ENCODE data around the gene RIMBP2.

RIMBP2 gene

DNA sequence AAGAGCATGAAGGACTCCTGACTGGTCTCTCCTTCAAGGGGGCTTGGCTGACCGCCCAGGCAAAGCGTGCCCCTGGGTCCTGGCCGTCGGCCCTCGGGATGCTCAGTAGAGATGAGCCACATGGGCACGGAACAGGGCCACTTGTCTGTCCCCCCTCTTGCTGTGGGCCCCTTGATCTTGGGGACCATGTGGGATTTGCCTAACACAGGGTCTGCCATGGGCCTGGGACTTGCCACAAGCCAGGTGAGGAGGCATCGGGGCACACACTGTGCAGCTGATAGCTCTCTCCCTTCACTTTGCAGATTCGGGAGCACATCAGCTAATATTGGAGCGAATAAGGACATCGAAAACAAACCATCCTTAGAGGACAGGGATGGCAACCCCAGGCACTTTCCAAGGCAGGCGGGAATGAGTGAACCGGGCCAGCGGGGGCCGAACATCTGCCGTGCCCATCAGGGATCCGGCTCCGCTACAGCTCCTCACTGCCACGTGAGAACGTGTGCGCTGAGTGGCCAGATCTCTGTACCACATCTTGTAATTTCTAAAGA, 290.3 kb downstream of the RIMBP2 start:
- TF ChIP-seq, protein P1, sequence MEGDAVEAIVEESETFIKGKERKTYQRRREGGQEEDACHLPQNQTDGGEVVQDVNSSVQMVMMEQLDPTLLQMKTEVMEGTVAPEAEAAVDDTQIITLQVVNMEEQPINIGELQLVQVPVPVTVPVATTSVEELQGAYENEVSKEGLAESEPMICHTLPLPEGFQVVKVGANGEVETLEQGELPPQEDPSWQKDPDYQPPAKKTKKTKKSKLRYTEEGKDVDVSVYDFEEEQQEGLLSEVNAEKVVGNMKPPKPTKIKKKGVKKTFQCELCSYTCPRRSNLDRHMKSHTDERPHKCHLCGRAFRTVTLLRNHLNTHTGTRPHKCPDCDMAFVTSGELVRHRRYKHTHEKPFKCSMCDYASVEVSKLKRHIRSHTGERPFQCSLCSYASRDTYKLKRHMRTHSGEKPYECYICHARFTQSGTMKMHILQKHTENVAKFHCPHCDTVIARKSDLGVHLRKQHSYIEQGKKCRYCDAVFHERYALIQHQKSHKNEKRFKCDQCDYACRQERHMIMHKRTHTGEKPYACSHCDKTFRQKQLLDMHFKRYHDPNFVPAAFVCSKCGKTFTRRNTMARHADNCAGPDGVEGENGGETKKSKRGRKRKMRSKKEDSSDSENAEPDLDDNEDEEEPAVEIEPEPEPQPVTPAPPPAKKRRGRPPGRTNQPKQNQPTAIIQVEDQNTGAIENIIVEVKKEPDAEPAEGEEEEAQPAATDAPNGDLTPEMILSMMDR (IDR thresholded peaks at IDR 0.05): no peak

DNA sequence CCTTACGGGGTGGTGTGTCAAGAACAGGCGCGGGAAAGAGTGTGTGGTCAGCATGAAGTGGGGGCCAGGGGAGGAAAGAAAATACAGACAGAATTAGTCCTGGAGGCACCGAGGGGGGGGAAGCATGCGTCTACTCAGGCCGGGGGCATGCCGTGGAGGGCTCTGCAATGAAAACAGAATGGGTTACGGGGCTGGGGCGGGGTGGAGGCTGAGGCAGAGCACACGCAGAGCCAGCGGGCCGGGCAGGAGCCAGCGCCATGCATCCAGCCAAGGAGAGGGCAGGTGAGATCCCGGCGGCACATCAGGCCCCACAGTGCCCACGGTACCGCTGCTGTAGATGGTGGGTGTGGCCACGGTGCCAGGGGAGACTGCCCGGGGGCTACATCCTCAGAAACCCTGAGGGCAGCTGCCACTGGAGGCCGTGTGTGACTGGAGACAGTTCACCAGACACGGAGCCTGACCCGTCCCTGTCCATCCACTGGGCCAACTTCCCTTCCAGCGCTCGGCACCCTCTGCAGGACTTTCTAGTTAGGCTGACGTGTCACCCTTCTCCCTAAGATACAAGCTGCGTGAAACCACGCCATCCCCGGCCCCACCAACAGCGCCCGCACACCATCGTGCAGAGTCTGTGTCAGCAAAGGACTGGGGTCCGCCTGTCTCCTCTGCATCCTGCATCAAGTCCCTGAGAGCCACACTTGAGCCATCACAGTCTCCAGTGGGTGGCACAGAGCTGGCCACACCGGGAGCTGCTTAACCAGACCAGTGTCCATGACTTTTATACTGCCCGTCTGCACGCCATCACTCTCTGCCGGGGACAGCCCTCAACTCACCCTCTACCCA, 291.0 kb downstream of the RIMBP2 start:
- TF ChIP-seq, protein P1 (IDR thresholded peaks at IDR 0.05): no peak

DNA sequence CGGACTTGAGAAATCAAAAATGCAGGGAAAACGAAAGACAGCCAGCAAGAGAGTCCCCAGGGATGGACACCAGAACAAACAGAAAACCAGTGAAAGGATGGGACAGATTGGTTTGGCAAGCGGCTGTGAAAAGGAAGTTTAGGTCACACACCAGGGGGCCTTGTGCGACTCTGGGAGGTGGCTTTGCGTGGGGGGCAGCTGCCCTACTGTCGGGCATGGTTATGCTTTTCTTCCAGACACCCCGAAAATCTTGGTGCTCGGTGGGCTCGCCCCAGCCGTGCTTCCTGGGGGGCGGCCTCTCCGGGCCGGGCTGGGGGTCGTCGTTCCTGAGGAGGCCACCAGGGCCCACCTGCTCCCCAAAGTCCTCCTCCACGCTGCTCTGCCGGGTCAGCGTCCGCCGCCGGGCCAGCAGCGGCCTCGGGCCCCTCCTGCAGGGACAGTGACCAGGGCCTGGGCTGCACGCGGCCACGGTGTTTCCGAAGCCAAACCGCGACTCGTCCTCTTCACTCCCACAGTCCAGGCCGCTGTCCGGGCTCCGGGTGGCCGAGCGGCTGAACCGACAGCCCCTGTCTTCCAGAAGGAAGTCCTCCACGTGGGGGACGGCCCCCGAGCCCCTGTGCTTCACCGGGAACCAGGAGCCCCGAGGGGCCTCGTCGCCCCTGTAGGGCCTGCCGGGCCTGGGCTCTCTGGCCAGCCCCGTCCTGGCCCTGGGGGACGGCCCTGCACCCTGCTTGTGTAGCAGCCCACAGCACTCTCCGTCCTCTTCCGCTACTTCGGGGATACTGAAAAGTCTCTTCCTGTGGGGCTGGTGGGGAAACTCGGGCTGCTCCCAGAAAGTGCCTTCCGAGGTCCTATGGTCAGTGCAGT, 291.9 kb downstream of the RIMBP2 start:
- TF ChIP-seq, protein P1 (IDR thresholded peaks at IDR 0.05): no peak

DNA sequence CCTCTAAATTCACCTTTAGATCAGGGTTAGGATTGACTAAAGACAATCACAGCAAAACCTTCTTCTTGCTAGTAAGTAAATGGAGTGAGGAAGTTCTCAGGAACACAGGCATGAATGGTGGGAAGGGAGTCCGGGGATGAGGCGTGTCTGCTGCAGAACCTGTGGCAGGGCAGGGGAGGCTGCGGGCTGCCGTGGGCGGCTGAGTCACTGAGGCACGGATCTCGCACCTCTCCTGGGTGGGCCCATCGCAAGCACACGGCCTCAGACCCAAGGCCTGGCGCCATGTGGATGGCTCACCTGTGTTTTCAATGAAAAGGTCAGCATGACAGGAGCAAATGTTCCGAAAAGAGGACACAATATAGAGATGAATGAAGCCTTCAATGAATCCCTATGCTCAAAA, 293.0 kb downstream of the RIMBP2 start:
- TF ChIP-seq, protein P1 (IDR thresholded peaks at IDR 0.05): no peak

DNA sequence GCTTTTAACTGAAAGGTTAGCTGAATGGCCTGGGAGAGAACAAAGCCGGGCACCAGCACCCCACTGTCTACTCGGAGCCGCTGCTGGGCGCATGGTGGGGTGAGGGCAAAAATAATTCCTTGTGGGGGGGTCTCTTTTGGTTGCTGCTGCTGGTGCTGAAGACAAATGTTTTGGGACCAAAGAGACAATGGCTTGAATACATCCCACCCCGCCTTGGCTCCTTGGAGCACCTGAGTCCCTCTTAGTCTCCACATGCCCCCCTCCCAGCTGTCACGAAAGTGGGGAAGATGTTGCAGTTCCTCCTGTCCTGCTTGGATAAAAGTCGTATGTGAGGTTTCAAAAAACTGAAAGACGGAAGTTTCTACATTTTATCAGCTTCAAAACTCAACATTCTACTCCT, 293.4 kb downstream of the RIMBP2 start:
- TF ChIP-seq, protein P1 (IDR thresholded peaks at IDR 0.05): no peak

DNA sequence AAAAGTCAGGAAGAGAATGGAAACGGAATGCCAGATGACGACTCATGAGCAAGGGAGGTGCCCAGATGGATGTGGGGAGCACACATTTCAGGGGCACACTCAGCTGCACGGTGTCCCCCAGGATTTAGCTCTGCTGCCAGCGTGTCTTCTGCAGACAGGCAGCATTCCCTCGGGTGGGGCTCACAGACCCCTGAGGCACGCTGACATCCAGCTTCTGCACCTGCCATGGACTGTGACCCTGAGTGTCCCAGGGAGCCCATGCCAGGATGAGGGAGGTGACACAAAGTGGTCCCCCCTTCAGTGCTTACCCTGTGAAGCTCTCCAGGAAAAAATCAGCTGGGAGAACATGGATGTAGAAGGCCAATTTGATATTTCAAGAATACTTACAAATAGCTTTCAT, 294.2 kb downstream of the RIMBP2 start:
- TF ChIP-seq, protein P1 (IDR thresholded peaks at IDR 0.05): no peak

DNA sequence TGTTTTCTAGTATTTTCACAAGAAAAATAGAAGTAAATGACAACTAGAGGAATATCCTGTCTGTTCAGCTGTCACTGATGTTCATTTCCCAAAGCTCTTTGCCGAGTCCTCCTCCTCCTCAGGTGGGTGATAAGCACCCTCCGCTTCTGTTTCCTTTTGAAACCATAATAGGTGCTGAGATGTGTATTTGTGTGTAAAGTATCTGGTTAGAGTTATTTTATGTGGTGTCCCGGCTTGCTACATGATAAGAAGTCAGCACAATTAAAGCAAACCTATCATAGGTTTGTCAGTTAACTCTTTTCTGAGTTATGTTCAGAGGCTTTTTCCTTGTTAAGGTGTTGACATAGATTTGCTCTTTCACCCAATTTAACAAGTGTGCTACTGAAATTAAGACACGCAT, 296.0 kb downstream of the RIMBP2 start:
- TF ChIP-seq, protein P1 (IDR thresholded peaks at IDR 0.05): no peak

Measured in LNCAP (cell line).